MM.1S (cell line): ENCODE measurements around the gene DHPS.

Experiments used
- CTCF ChIP-seq: fragments of 300-600 bp; sonication (generic); IDR thresholded peaks from 2 replicates; pipeline ENCODE4 v1.5.1; 2016; ENCODE audit warnings: antibody characterized with exemption, low read length, mixed read lengths
- EZH2 ChIP-seq: fragments of 300-600 bp; sonication (generic); optimal IDR thresholded peaks from 2 replicates; pipeline ENCODE3; 2017; ENCODE audit warnings: low read depth, mild to moderate bottlenecking, antibody characterized with exemption, low read length, mixed read lengths
- EZH2phosphoT487 ChIP-seq: fragments of 300-600 bp; sonication (generic); IDR thresholded peaks from 2 replicates; pipeline ENCODE4 v1.6.1; 2018; ENCODE audit warnings: antibody characterized with exemption, low read length

DNA sequence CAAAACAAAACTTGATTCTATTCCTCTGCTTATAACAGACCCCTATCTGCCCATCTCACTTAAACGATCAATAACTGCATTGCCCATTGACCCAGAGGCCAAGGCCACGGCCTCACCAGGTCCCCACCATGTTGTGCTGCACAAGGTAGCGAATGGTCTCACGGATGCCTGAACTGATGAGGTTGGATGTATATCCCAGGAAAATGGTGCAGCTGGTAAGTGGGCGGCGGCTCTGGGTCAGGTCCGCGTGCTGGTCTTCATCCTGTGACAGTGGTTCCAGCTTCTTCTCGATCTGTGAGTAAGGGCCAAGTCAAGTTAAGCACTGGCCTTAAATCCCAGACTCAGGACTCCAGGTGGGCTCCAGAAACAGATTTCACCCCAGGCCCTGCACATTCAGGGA lies 1.6 kb downstream of the DHPS start:
- no peak for TF ChIP-seq CTCF
- TF ChIP-seq EZH2phosphoT487 = no peak
- TF ChIP-seq EZH2 = no peak
